Activated T-helper 1 cell treated with anti-CD3 and anti-CD28 coated beads, Interleukin-12 subunit alpha, Interleukin-12 subunit beta, Interleukin-2, Interleukin-4 antibody, amounts not matched to agents 30 ng/mL and 10 ng/mL and 1 ng/mL, durations not matched to agents 14 hours and 24 hours and 36 hours (primary cell): ENCODE data around the gene HOXB6. TPM values are rescaled to one million over a fixed set of nuclear protein-coding genes. Genes with fewer than 3 reads are reported as not detected.
A peak's percentile ranks its signal among the peaks of the same experiment; 100 is the strongest.

Experiments used
- DNase-seq: peaks from one replicate; pipeline ENCODE4 v3.0.0; 2021; ENCODE audit warnings: low spot score
- H3K27ac Mint-ChIP-seq: one replicate; pipeline ENCODE4 v1.8.0; 2021; ENCODE audit warnings: mild to moderate bottlenecking, mixed read lengths
- H3K27me3 Mint-ChIP-seq: one replicate; pipeline ENCODE4 v1.8.0; 2022; ENCODE audit warnings: mild to moderate bottlenecking, moderate library complexity, mixed read lengths; ENCODE audit not compliant: insufficient read depth
- H3K36me3 Mint-ChIP-seq: one replicate; pipeline ENCODE4 v1.8.0; 2021; ENCODE audit warnings: low read depth, mixed read lengths
- H3K4me1 Mint-ChIP-seq: one replicate; pipeline ENCODE4 v1.8.0; 2021; ENCODE audit warnings: low read depth, mixed read lengths
- H3K4me3 Mint-ChIP-seq: one replicate; pipeline ENCODE4 v1.8.0; 2021; ENCODE audit warnings: mild to moderate bottlenecking, moderate library complexity, mixed read lengths
- H3K9me3 Mint-ChIP-seq: one replicate; pipeline ENCODE4 v1.8.0; 2021; ENCODE audit warnings: mixed read lengths
- intact Hi-C: fragments of 100-400 bp; cut with micrococcal nuclease; formaldehyde crosslinking; loops from one replicate; pipeline ENCODE4 v1.15.1; 2024
- total RNA-seq: library from RNA; stranded (reverse); gene quantifications from 2 replicates; pipeline ENCODE4 v1.2.3, GENCODE V29; 2022

Gene HOXB6
- total RNA-seq = 0.71 and 0.99 TPM in 2 replicates

- Mint-ChIP-seq H3K27me3 (peaks cover 82% of the 10 kb centered on the region), H3K4me3 (no peak within 1 kb of the TSS), H3K27ac (no peak within 1 kb of the TSS), H3K9me3 (no peaks in the 10 kb centered on the region), H3K36me3 (no peaks in the 10 kb centered on the region), H3K4me1 (no peaks in the 10 kb centered on the region)
- DNase-seq = no peak
- intact Hi-C loops = no loop called here
Measured at GRCh38 chr17:48604770-48605329, at the start of gene HOXB6. Gene HOXB6 (minus strand): TSS chr17:48604986. CDS start chr17:48598150, 6,836 bp downstream.

- Mint-ChIP-seq H3K4me3 (no peak overlapping the region), H3K27me3 (peaks cover 51% of the 10 kb centered on the region), H3K27ac (no peak overlapping the region), H3K9me3 (no peaks in the 10 kb centered on the region), H3K4me1 (peaks cover 7% of the 10 kb centered on the region), H3K36me3 (no peaks in the 10 kb centered on the region)
- intact Hi-C loops = loop anchor here (10.0 kb wide), 1 partner anchor 345 kb away; the partner anchor contains the start of gene IGF2BP1
- DNase-seq = no peak
Measured at GRCh38 chr17:48649741-48650140, 45.0 kb upstream of the HOXB6 start.

GRCh38 chr17:48647963-48648245 is 43.1 kb upstream of the HOXB6 start:
- Mint-ChIP-seq H3K4me1 (peaks cover 13% of the 10 kb centered on the region), H3K4me3 (peak overlapping the region; percentile 40), H3K27me3 (peaks cover 69% of the 10 kb centered on the region), H3K36me3 (no peaks in the 10 kb centered on the region), H3K9me3 (no peaks in the 10 kb centered on the region), H3K27ac (no peak overlapping the region)
- intact Hi-C loops = loop anchor here (10.0 kb wide), 1 partner anchor 347 kb away; the partner anchor contains the start of gene IGF2BP1
- DNase-seq = no peak

GRCh38 chr17:48647103-48647962 is 42.5 kb upstream of the HOXB6 start:
- Mint-ChIP-seq H3K36me3 (no peaks in the 10 kb centered on the region), H3K27ac (no peak overlapping the region), H3K9me3 (no peaks in the 10 kb centered on the region), H3K4me3 (peak overlapping the region; percentile 64), H3K27me3 (peaks cover 71% of the 10 kb centered on the region), H3K4me1 (peaks cover 11% of the 10 kb centered on the region)
- no peak for DNase-seq
- intact Hi-C loops = loop anchor here (10.0 kb wide), 1 partner anchor 347 kb away; the partner anchor contains the start of gene IGF2BP1

GRCh38 chr17:48646183-48647102 is 41.7 kb upstream of the HOXB6 start:
- intact Hi-C loops = loop anchor here (10.0 kb wide), 1 partner anchor 348 kb away; the partner anchor contains the start of gene IGF2BP1
- Mint-ChIP-seq H3K27me3 (peaks cover 77% of the 10 kb centered on the region), H3K27ac (no peak overlapping the region), H3K4me1 (peaks cover 11% of the 10 kb centered on the region), H3K4me3 (peak overlapping the region; percentile 64), H3K9me3 (no peaks in the 10 kb centered on the region), H3K36me3 (peaks cover 2% of the 10 kb centered on the region)
- no peak for DNase-seq

GRCh38 chr17:48645639-48646182 is 40.9 kb upstream of the HOXB6 start:
- Mint-ChIP-seq H3K9me3 (no peaks in the 10 kb centered on the region), H3K36me3 (peaks cover 2% of the 10 kb centered on the region), H3K4me3 (no peak overlapping the region), H3K4me1 (peaks cover 13% of the 10 kb centered on the region), H3K27me3 (peaks cover 85% of the 10 kb centered on the region), H3K27ac (no peak overlapping the region)
- DNase-seq = no peak
- intact Hi-C loops = loop anchor here (10.0 kb wide), 1 partner anchor 349 kb away; the partner anchor contains the start of gene IGF2BP1

GRCh38 chr17:48644910-48645557 is 40.2 kb upstream of the HOXB6 start:
- no peaks in the 10 kb centered on the region for H3K9me3 Mint-ChIP-seq
- DNase-seq = no peak
- H3K27me3 Mint-ChIP-seq = peaks cover 87% of the 10 kb centered on the region
- intact Hi-C loops = loop anchor here (10.0 kb wide), 1 partner anchor 350 kb away; the partner anchor contains the start of gene IGF2BP1
- no peak overlapping the region for H3K27ac Mint-ChIP-seq
- H3K36me3 Mint-ChIP-seq = peaks cover 2% of the 10 kb centered on the region
- peaks cover 13% of the 10 kb centered on the region for H3K4me1 Mint-ChIP-seq
- H3K4me3 Mint-ChIP-seq = no peak overlapping the region

GRCh38 chr17:48644159-48644558 is 39.4 kb upstream of the HOXB6 start:
- H3K9me3 Mint-ChIP-seq = no peaks in the 10 kb centered on the region
- intact Hi-C loops = loop anchor here (10.0 kb wide), 1 partner anchor 351 kb away; the partner anchor contains the start of gene IGF2BP1
- H3K4me1 Mint-ChIP-seq = peaks cover 13% of the 10 kb centered on the region
- no peak for DNase-seq
- H3K36me3 Mint-ChIP-seq = peaks cover 2% of the 10 kb centered on the region
- no peak overlapping the region for H3K27ac Mint-ChIP-seq
- H3K27me3 Mint-ChIP-seq = peaks cover 88% of the 10 kb centered on the region
- no peak overlapping the region for H3K4me3 Mint-ChIP-seq

- DNase-seq = no peak
- peaks cover 13% of the 10 kb centered on the region for H3K4me1 Mint-ChIP-seq
- no peaks in the 10 kb centered on the region for H3K9me3 Mint-ChIP-seq
- no peak overlapping the region for H3K4me3 Mint-ChIP-seq
- H3K27me3 Mint-ChIP-seq = peaks cover 88% of the 10 kb centered on the region
- intact Hi-C loops = loop anchor here (10.0 kb wide), 1 partner anchor 351 kb away; the partner anchor contains the start of gene IGF2BP1
- H3K27ac Mint-ChIP-seq = no peak overlapping the region
- H3K36me3 Mint-ChIP-seq = peaks cover 2% of the 10 kb centered on the region
Measured at GRCh38 chr17:48643697-48644012, 38.9 kb upstream of the HOXB6 start.

- Mint-ChIP-seq H3K4me3 (no peak overlapping the region), H3K4me1 (peaks cover 13% of the 10 kb centered on the region)
- intact Hi-C loops = loop anchor here (10.0 kb wide), 1 partner anchor 352 kb away; the partner anchor contains the start of gene IGF2BP1
Measured at GRCh38 chr17:48642843-48643696, 38.3 kb upstream of the HOXB6 start.

GRCh38 chr17:48642059-48642842 is 37.5 kb upstream of the HOXB6 start:
- intact Hi-C loops = loop anchor here (10.0 kb wide), 1 partner anchor 353 kb away; the partner anchor contains the start of gene IGF2BP1
- Mint-ChIP-seq H3K27me3 (peaks cover 90% of the 10 kb centered on the region), H3K4me1 (peaks cover 13% of the 10 kb centered on the region), H3K9me3 (no peaks in the 10 kb centered on the region), H3K27ac (no peak overlapping the region), H3K36me3 (peaks cover 2% of the 10 kb centered on the region), H3K4me3 (no peak overlapping the region)
- DNase-seq = no peak

More at GRCh38 chr17:48642843-48643696, 38.3 kb upstream of the HOXB6 start:
- Mint-ChIP-seq H3K9me3 (no peaks in the 10 kb centered on the region), H3K27ac (no peak overlapping the region), H3K36me3 (peaks cover 2% of the 10 kb centered on the region), H3K27me3 (peaks cover 88% of the 10 kb centered on the region)
- DNase-seq = no peak
